Measurements from ENCODE around the gene RAB7A.
"Not testable (repeated sequence)": the region's sequence is repeated elsewhere in the genome, so short reads cannot be mapped to it uniquely, and the experiment has no call there.

RAB7A gene

DNA sequence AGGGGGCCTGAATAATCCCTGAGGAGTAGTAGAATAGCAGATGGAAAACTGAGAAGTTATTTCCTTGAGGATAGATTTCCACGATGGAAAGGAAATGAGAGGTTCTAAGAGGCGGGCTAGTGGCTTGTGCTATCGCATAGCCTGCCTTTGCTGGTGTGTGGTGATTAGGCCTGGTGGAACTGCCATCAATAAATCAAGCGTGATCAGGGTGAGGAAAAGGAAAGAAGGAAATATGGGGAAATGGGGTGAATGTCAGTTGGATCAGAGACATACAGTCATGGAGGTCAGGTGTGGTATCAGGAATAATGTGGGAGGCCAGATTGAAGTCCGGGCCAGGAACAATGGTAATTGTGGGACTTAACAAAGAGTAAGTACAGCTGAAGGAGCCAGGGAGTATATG is 104.8 kb downstream of the RAB7A start:
- H3K27me3 ChIP-seq (ENCODE audit: control insufficient read depth, insufficient read depth, low read length); H3K9ac ChIP-seq (ENCODE audit: low read depth, low read length): not testable (repeated sequence)

DNA sequence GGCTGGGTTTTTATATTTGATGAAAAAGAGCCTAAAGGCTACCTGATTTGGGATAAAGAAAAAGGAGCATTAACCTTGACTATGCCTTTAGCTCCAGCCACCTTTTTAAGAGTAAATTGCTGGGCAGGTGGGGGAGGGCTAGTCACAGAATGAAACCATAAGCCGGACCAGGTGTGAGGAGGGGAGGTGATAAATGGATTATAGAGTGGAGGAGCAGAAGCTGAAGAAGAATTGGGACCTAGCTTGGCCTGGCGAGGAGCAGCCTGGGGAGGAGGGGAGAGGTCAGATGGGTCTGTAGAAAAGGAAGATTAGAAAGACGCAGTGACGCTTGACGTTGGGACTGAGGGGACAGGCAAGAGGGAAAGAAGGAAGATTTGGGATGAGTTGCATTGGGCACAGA is 107.0 kb downstream of the RAB7A start:
- not testable (repeated sequence) for H3K36me3 ChIP-seq (ENCODE audit: control insufficient read depth, insufficient read depth, low read length); H3K4me3 ChIP-seq (ENCODE audit: low read depth, low read length); H3K27me3 ChIP-seq (ENCODE audit: control insufficient read depth, insufficient read depth, low read length); H3K9me3 ChIP-seq (ENCODE audit: control insufficient read depth, insufficient read depth, low read length); H3K4me1 ChIP-seq (ENCODE audit: control insufficient read depth, insufficient read depth, low read length); H3K9ac ChIP-seq (ENCODE audit: low read depth, low read length)

More for the DNA sequence above, 104.8 kb downstream of the RAB7A start:
- H3K4me3 ChIP-seq (ENCODE audit: low read depth, low read length); H3K9me3 ChIP-seq (ENCODE audit: control insufficient read depth, insufficient read depth, low read length); H3K36me3 ChIP-seq (ENCODE audit: control insufficient read depth, insufficient read depth, low read length); H3K4me1 ChIP-seq (ENCODE audit: control insufficient read depth, insufficient read depth, low read length): not testable (repeated sequence)

DNA sequence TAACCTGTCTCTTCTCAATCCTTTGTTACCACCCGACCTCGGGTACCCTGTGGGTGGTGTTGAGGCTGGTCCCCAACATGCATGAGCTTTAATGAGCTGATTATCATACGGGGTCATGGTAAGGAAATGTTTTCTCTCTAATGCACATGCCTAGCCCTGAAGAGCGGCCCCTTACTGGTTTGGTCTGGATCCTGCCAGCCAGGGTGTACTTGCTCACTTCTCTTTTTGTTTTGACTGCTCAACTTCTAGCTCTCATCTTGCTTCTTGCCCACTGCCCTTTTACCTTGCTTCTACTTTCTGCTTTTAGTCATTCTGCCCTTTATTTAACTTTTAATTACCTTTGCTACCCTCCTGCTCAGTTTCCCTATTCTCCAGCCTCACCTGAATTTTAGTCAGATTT is 109.1 kb downstream of the RAB7A start:
- Histone ChIP-seq H3K9ac (ENCODE audit: low read depth, low read length) (no peak overlapping the region), H3K36me3 (ENCODE audit: control insufficient read depth, insufficient read depth, low read length) (no peaks in the 10 kb centered on the region)

DNA sequence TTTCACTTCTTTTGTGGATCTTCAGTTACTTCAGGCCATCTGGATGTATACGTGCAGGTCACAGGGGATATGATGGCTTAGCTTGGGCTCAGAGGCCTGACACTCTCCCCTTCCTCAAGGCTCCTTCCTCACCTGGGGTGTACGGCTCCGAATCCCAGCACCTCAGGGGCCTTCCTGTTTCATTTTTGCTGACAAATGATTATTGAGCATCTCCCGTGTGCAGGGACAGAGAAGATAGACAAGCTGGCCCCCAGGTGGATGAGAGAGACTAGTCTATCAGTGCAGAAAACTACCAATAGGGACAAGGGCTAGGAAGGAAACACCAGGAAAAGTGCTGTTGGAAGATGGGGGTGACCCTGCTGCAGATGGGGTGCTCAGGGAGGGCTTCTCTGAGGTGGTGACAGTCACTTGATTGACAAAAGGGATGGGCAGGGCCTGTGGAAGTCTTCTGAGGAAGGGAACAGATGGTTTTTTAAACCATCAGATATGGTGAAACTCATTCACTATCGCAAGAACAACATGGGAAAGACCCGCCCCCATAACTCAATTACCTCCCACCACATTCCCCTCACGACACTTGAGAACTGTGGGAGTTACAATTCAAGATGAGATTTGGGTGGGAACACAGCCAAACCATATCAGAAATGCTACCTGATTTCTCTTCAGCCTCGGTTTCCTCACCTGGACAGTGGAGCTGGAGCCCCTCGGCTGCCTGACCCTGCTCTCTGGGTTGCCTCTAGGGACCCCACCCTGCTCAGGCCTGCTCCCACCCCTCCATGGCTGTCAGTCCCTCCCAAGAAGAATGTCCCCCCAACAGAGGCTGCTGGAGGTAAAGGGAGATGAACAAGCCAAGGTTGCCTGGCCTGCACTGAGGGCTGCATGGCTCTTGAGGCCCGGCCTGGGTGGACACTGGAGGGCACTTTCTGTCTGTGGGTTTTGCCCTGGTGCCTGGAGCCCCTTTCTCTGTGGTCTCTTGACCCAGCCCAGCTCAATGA is 116.2 kb downstream of the RAB7A start:
- Histone ChIP-seq H3K9ac (ENCODE audit: low read depth, low read length) (no peak overlapping the region), H3K36me3 (ENCODE audit: control insufficient read depth, insufficient read depth, low read length) (no peaks in the 10 kb centered on the region), H3K4me1 (ENCODE audit: control insufficient read depth, insufficient read depth, low read length) (peaks cover 12% of the 10 kb centered on the region), H3K9me3 (ENCODE audit: control insufficient read depth, insufficient read depth, low read length) (no peaks in the 10 kb centered on the region), H3K4me3 (ENCODE audit: low read depth, low read length) (no peak overlapping the region), H3K27me3 (ENCODE audit: control insufficient read depth, insufficient read depth, low read length) (no peaks in the 10 kb centered on the region)

More for the DNA sequence above, 109.1 kb downstream of the RAB7A start:
- no peaks in the 10 kb centered on the region for H3K9me3 ChIP-seq (ENCODE audit: control insufficient read depth, insufficient read depth, low read length)
- H3K4me1 ChIP-seq (ENCODE audit: control insufficient read depth, insufficient read depth, low read length), result no peaks in the 10 kb centered on the region
- no peak overlapping the region for H3K4me3 ChIP-seq (ENCODE audit: low read depth, low read length)
- H3K27me3 ChIP-seq (ENCODE audit: control insufficient read depth, insufficient read depth, low read length), result no peaks in the 10 kb centered on the region

DNA sequence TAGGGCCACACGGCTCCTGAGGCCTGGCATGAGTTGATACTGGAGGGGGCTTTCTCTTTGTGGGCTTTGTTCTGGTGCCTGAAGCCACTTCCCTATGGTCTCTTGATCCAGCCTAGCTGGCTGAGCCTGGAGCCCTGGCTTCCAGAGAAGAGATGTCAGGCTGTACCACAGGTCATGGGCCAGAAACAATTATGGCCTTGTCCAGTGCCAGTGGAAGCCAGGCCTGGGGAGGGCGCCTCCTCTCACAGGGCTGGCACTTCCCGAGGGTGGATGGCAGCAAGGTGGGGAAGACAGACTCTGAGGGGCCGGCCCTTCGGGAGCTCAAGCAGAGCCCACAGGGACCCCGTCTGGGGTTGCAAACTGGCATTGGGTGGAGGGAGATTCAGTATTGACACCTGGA is 118.5 kb downstream of the RAB7A start:
- Histone ChIP-seq H3K4me1 (ENCODE audit: control insufficient read depth, insufficient read depth, low read length) (peaks cover 12% of the 10 kb centered on the region), H3K9me3 (ENCODE audit: control insufficient read depth, insufficient read depth, low read length) (no peaks in the 10 kb centered on the region), H3K27me3 (ENCODE audit: control insufficient read depth, insufficient read depth, low read length) (no peaks in the 10 kb centered on the region), H3K36me3 (ENCODE audit: control insufficient read depth, insufficient read depth, low read length) (no peaks in the 10 kb centered on the region), H3K4me3 (ENCODE audit: low read depth, low read length) (no peak overlapping the region), H3K9ac (ENCODE audit: low read depth, low read length) (no peak overlapping the region)

DNA sequence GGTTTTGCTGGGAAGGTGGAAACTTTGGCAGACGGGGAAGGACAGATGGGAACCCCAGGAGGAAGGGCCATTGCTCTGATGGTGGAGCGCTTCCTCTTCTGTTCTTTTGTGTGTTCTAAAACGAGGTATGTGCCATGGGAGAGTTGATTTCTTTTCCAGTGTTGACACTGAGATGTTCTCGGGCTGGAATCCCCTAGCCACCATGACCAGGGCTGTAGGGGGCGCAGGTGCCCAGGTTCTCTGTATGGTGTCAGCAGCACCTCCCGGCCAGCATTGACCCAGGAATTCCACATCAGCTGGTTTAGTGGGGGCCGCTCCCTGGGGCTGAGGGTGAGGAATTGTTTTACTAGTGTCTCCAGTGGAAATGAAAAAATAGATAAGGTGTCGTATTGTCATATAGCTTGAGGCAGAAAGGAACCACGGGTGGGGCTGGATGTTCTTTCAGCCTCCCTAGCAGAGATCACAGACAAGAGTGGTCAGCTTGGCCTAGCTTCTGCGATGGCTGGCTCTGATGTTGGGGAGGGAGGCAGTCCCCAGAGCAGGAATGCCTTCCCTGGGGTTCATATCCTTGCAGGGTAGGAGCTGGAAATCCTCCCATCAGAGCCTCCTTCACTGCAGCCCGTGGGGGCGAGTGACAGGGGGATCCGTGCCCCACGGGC is 119.3 kb downstream of the RAB7A start:
- Histone ChIP-seq H3K9ac (ENCODE audit: low read depth, low read length) (no peak overlapping the region), H3K9me3 (ENCODE audit: control insufficient read depth, insufficient read depth, low read length) (no peaks in the 10 kb centered on the region), H3K4me1 (ENCODE audit: control insufficient read depth, insufficient read depth, low read length) (peaks cover 12% of the 10 kb centered on the region), H3K4me3 (ENCODE audit: low read depth, low read length) (peak overlapping the region; percentile 46), H3K36me3 (ENCODE audit: control insufficient read depth, insufficient read depth, low read length) (no peaks in the 10 kb centered on the region), H3K27me3 (ENCODE audit: control insufficient read depth, insufficient read depth, low read length) (no peaks in the 10 kb centered on the region)

DNA sequence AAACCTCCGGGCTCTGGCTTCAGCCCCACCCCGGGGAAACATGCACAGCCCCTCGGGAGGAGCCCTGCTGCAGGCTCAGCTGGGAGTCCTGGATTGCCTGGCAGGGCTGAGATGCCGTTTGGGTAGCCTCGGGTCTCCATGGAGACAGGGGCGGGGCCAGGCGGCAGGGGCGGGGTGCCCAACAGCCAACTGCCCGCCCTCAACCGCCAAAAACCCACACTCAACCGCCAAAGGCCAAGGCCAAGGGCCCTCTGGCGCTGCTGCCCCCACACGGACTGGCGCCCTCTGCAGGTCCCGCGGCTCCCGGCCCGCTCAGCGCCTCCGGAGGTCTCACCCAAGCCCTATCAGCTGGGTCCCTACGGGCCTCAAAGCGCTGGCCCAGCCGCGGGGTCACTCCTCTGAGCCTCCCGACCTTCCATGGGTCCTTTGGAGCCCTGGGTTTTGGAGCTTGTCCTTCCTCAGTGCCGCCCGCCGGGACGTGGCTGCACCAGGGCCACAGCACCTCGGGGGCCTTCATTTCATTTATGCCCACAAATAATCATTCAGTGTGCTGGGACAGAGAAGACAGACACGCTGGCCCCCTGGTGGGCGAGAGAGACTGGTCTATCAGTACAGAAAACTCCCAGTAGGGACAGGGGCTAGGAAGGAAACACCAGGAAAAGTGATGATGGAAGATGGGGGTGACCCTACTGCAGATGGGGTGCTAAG is 119.9 kb downstream of the RAB7A start:
- no peak overlapping the region for H3K9ac ChIP-seq (ENCODE audit: low read depth, low read length)

DNA sequence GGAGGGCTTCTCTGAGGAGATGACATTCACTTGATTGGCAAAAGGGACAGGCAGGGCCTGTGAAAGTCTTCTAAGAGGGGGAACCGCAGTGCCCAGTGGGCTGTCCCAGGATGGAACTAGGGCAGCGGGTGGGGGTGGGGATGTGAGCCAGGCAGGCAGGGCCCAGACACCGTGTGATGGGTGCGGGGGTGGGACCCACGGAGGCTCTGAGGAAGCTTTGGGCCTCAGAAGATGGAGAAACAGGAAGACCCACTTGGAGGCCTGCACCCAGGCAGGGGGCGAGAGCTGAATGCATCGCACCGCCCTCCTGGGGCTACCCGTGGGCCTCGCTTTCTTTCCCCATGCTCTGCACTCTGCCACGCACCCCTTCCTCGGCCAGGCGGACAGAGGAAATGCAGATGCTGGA is 120.5 kb downstream of the RAB7A start:
- no peaks in the 10 kb centered on the region for H3K27me3 ChIP-seq (ENCODE audit: control insufficient read depth, insufficient read depth, low read length)
- no peaks in the 10 kb centered on the region for H3K36me3 ChIP-seq (ENCODE audit: control insufficient read depth, insufficient read depth, low read length)
- no peak overlapping the region for H3K9ac ChIP-seq (ENCODE audit: low read depth, low read length)
- H3K9me3 ChIP-seq (ENCODE audit: control insufficient read depth, insufficient read depth, low read length), result no peaks in the 10 kb centered on the region
- H3K4me1 ChIP-seq (ENCODE audit: control insufficient read depth, insufficient read depth, low read length), result peaks cover 12% of the 10 kb centered on the region
- H3K4me3 ChIP-seq (ENCODE audit: low read depth, low read length), result peak overlapping the region; percentile 49

More for the DNA sequence above, 119.9 kb downstream of the RAB7A start:
- Histone ChIP-seq H3K4me1 (ENCODE audit: control insufficient read depth, insufficient read depth, low read length) (peaks cover 12% of the 10 kb centered on the region), H3K36me3 (ENCODE audit: control insufficient read depth, insufficient read depth, low read length) (no peaks in the 10 kb centered on the region), H3K4me3 (ENCODE audit: low read depth, low read length) (peak overlapping the region; percentile 49), H3K9me3 (ENCODE audit: control insufficient read depth, insufficient read depth, low read length) (no peaks in the 10 kb centered on the region), H3K27me3 (ENCODE audit: control insufficient read depth, insufficient read depth, low read length) (no peaks in the 10 kb centered on the region)

DNA sequence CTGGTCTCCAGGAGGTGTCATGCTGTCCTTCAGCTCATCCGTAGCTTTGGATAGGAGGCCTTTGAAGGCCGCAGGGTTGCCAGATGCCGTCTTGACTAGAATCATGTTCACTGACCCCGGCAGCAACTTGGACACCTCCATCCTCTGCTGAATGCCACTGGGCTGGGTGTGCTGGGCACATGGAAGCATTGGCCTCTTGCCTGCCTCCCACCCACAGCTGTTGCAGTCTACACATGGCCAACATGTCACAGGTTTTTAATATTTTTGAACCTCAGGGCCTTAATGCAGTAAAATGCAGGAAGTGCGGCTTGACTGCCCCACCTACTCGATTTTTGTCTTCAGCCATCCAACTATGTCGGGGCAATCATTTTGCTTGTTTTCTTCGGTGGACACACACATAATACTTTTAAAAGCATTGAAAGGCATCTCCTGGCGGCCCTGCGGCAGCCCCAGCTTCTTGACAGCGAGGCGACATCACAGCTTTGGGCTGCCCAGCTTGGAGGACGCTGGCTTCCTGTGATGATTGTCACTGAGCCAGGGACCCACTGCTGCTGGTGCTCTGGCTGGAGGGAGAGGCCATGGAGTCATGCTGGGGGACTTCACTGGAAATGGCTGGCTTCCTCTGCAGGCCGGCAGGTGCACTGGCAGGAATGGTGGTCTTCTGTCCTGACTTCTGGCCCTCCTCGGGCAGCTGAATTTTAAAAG is 121.8 kb downstream of the RAB7A start:
- no peaks in the 10 kb centered on the region for H3K27me3 ChIP-seq (ENCODE audit: control insufficient read depth, insufficient read depth, low read length)
- H3K4me1 ChIP-seq (ENCODE audit: control insufficient read depth, insufficient read depth, low read length), result peaks cover 12% of the 10 kb centered on the region
- no peak overlapping the region for H3K9ac ChIP-seq (ENCODE audit: low read depth, low read length)
- no peak overlapping the region for H3K4me3 ChIP-seq (ENCODE audit: low read depth, low read length)
- no peaks in the 10 kb centered on the region for H3K36me3 ChIP-seq (ENCODE audit: control insufficient read depth, insufficient read depth, low read length)
- H3K9me3 ChIP-seq (ENCODE audit: control insufficient read depth, insufficient read depth, low read length), result no peaks in the 10 kb centered on the region

DNA sequence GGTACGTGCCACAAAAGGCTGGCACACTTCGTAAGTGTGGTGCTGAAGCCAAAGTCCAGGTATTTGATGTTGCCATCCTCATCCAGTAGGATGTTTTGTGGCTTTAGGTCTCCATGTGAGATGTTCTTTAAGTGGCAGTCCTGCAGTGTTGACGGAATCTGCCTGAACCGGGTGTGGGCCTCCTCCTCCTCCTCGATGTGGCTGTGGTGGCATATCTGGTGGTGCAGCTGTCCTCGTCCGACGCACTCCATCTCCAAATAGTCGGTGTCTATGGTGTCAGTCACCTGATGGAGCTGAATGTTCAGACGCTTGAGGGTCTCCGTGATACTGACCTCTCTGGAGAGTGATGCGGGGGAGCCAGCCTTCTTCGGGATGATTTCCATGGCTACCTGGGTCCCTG is 123.0 kb downstream of the RAB7A start:
- Histone ChIP-seq H3K4me1 (ENCODE audit: control insufficient read depth, insufficient read depth, low read length) (peaks cover 12% of the 10 kb centered on the region), H3K9ac (ENCODE audit: low read depth, low read length) (no peak overlapping the region), H3K4me3 (ENCODE audit: low read depth, low read length) (no peak overlapping the region), H3K36me3 (ENCODE audit: control insufficient read depth, insufficient read depth, low read length) (no peaks in the 10 kb centered on the region), H3K27me3 (ENCODE audit: control insufficient read depth, insufficient read depth, low read length) (no peaks in the 10 kb centered on the region), H3K9me3 (ENCODE audit: control insufficient read depth, insufficient read depth, low read length) (no peaks in the 10 kb centered on the region)

DNA sequence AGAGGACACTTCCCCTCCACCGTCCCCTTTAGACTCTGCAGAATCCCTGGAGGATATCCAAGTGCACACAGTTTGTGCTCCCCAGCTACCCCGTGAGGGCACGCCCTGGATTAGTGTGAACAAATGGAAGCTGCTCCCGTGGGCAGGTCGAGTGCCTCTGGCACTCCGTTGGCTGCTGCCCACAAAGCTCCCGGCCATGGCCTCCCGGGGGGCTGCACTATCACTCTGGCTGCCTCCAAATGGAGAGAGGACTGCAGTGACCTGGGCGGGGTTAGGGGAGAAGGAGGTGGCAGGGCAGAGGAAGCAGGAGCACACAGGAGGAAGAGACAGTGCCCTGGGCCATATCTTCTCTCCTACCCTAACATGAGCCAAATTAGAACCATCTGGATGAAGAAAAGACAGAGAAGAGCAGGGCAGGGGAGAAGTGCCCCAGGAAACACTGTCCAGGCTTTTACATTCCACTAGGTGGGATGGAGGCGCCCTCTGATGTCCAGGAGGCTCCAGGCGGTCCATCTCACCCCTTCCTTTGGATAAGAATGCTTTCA is 124.0 kb downstream of the RAB7A start:
- no peak overlapping the region for H3K9ac ChIP-seq (ENCODE audit: low read depth, low read length)
- no peaks in the 10 kb centered on the region for H3K27me3 ChIP-seq (ENCODE audit: control insufficient read depth, insufficient read depth, low read length)
- H3K4me1 ChIP-seq (ENCODE audit: control insufficient read depth, insufficient read depth, low read length), result peaks cover 12% of the 10 kb centered on the region
- H3K4me3 ChIP-seq (ENCODE audit: low read depth, low read length), result no peak overlapping the region
- no peaks in the 10 kb centered on the region for H3K36me3 ChIP-seq (ENCODE audit: control insufficient read depth, insufficient read depth, low read length)
- H3K9me3 ChIP-seq (ENCODE audit: control insufficient read depth, insufficient read depth, low read length), result peaks cover 5% of the 10 kb centered on the region

Data from iPS-15b (cell line).